Measurements from ENCODE around the gene AEBP1. TPM values are rescaled to one million over a fixed set of nuclear protein-coding genes. Genes with fewer than 3 reads are reported as not detected.

Gene AEBP1
- total RNA-seq, 1 donor from 2014 or later: 35.4 TPM

- Mint-ChIP-seq H3K27me3 (ENCODE audit: unreplicated experiment) (peaks cover 9% of the 10 kb centered on the region), H3K27ac (ENCODE audit: unreplicated experiment) (peak overlapping the region; percentile 99)
Measured at GRCh38 chr7:44148166-44148565, 44.0 kb downstream of the AEBP1 start.

GRCh38 chr7:44148961-44149536, 44.9 kb downstream of the AEBP1 start:
- no peak for TF ChIP-seq CTCF (IDR thresholded peaks at IDR 0.05; ENCODE audit: partially characterized antibody, unreplicated experiment)
- DNase-seq: no peak
- H3K4me1 Mint-ChIP-seq (ENCODE audit: low read depth, unreplicated experiment): peaks cover 50% of the 10 kb centered on the region
- peaks cover 9% of the 10 kb centered on the region for H3K27me3 Mint-ChIP-seq (ENCODE audit: unreplicated experiment)
- H3K9me3 Mint-ChIP-seq (ENCODE audit: unreplicated experiment): peaks cover 16% of the 10 kb centered on the region
- no peaks in the 10 kb centered on the region for H3K36me3 Mint-ChIP-seq (ENCODE audit: unreplicated experiment)
- peak overlapping the region; percentile 34 for H3K4me3 Mint-ChIP-seq (ENCODE audit: unreplicated experiment)
- peak overlapping the region; percentile 94 for H3K27ac Mint-ChIP-seq (ENCODE audit: unreplicated experiment)

More at GRCh38 chr7:44148166-44148565, 44.0 kb downstream of the AEBP1 start:
- H3K4me3 Mint-ChIP-seq (ENCODE audit: unreplicated experiment): peak overlapping the region; percentile 67
- peaks cover 21% of the 10 kb centered on the region for H3K9me3 Mint-ChIP-seq (ENCODE audit: unreplicated experiment)
- DNase-seq: no peak
- peaks cover 52% of the 10 kb centered on the region for H3K4me1 Mint-ChIP-seq (ENCODE audit: low read depth, unreplicated experiment)
- TF ChIP-seq CTCF (IDR thresholded peaks at IDR 0.05; ENCODE audit: partially characterized antibody, unreplicated experiment): no peak
- no peaks in the 10 kb centered on the region for H3K36me3 Mint-ChIP-seq (ENCODE audit: unreplicated experiment)

- no peak for DNase-seq
- Mint-ChIP-seq H3K4me3 (ENCODE audit: unreplicated experiment) (peak overlapping the region; percentile 34), H3K4me1 (ENCODE audit: low read depth, unreplicated experiment) (peaks cover 49% of the 10 kb centered on the region), H3K9me3 (ENCODE audit: unreplicated experiment) (peaks cover 18% of the 10 kb centered on the region), H3K27ac (ENCODE audit: unreplicated experiment) (peak overlapping the region; percentile 82), H3K27me3 (ENCODE audit: unreplicated experiment) (peaks cover 9% of the 10 kb centered on the region), H3K36me3 (ENCODE audit: unreplicated experiment) (no peaks in the 10 kb centered on the region)
- TF ChIP-seq CTCF (IDR thresholded peaks at IDR 0.05; ENCODE audit: partially characterized antibody, unreplicated experiment): no peak
Measured at GRCh38 chr7:44149571-44150465, 45.7 kb downstream of the AEBP1 start.

- Mint-ChIP-seq H3K4me1 (ENCODE audit: low read depth, unreplicated experiment) (peaks cover 46% of the 10 kb centered on the region), H3K27me3 (ENCODE audit: unreplicated experiment) (peaks cover 9% of the 10 kb centered on the region), H3K9me3 (ENCODE audit: unreplicated experiment) (peaks cover 16% of the 10 kb centered on the region), H3K27ac (ENCODE audit: unreplicated experiment) (peak overlapping the region; percentile 82), H3K4me3 (ENCODE audit: unreplicated experiment) (peak overlapping the region; percentile 52), H3K36me3 (ENCODE audit: unreplicated experiment) (no peaks in the 10 kb centered on the region)
- DNase-seq: no peak
- no peak for TF ChIP-seq CTCF (IDR thresholded peaks at IDR 0.05; ENCODE audit: partially characterized antibody, unreplicated experiment)
Measured at GRCh38 chr7:44150466-44150832, 46.3 kb downstream of the AEBP1 start.

All from glutamatergic neuron (in vitro differentiated cells).